Retinal pigment epithelial cell (primary cell): ENCODE results near the gene SLBP.

ENCODE experiments used
- DNase-seq: peaks from one replicate; pipeline ENCODE4 v3.0.0-alpha.2; 2010; ENCODE audit warnings: low read depth
- H3K4me3 ChIP-seq: 2 replicates; pipeline ENCODE4 v1.5.1; 2011; ENCODE audit warnings: mild to moderate bottlenecking, low read length, control low read depth, moderate library complexity
- TF ChIP-seq, protein P1 (sequence below): conservative IDR thresholded peaks from 2 replicates; pipeline ENCODE4 v1.5.1; 2011; ENCODE audit warnings: low read depth, low read length, control low read depth, inconsistent platforms

SLBP gene

DNA sequence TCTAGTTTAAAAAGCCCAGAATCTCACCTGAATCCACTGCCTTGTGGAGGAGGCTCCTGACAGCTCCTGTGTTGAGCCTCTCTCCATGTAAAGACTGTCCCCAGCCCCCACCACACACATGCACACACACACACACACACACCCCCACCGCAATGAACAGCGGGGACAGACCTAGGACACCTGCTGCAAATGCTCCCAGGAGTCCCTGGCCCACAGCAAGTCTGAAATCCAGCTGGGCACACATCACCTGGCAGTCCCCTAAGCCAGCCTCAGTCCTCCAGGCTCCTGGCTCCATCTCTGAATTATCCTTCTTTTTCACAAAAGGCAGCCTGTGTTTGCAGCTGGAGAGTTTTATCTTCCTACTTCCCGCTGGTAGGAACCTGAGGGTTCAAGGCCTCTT, 21.4 kb downstream of the SLBP start:
- DNase-seq: no peak
- TF ChIP-seq, protein P1, sequence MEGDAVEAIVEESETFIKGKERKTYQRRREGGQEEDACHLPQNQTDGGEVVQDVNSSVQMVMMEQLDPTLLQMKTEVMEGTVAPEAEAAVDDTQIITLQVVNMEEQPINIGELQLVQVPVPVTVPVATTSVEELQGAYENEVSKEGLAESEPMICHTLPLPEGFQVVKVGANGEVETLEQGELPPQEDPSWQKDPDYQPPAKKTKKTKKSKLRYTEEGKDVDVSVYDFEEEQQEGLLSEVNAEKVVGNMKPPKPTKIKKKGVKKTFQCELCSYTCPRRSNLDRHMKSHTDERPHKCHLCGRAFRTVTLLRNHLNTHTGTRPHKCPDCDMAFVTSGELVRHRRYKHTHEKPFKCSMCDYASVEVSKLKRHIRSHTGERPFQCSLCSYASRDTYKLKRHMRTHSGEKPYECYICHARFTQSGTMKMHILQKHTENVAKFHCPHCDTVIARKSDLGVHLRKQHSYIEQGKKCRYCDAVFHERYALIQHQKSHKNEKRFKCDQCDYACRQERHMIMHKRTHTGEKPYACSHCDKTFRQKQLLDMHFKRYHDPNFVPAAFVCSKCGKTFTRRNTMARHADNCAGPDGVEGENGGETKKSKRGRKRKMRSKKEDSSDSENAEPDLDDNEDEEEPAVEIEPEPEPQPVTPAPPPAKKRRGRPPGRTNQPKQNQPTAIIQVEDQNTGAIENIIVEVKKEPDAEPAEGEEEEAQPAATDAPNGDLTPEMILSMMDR: no peak
- H3K4me3 ChIP-seq: no peak overlapping the region

DNA sequence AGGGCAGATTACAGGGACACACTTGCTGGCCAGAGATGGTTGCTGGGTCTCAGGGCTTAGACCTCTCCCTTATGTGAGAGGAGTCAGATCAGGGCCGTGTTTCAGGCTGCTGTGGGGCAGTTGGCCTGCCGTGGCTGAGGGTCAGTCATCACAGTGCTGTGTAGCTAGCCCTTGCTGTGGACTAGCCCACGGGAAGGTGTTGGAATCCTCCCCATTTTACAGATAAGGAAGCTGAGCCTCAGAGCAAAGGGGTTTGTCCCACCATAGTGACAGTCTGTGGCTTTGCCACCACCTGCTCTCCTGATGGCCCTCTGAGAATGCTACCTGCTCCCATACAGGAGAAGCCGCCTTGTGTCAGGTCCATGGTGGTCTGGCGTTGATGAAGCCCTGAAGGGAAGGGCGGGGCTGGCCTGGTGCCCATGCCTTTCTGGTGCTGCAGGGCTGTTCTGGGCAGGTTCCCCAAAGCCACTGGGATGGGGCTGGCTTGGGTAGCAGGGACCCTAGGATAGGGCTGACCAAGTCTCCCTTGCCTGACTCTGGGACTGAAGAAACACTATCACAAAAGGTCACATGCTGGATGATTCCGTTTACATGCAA, 25.6 kb downstream of the SLBP start:
- no peak overlapping the region for H3K4me3 ChIP-seq
- TF ChIP-seq, protein P1: no peak
- DNase-seq: no peak

DNA sequence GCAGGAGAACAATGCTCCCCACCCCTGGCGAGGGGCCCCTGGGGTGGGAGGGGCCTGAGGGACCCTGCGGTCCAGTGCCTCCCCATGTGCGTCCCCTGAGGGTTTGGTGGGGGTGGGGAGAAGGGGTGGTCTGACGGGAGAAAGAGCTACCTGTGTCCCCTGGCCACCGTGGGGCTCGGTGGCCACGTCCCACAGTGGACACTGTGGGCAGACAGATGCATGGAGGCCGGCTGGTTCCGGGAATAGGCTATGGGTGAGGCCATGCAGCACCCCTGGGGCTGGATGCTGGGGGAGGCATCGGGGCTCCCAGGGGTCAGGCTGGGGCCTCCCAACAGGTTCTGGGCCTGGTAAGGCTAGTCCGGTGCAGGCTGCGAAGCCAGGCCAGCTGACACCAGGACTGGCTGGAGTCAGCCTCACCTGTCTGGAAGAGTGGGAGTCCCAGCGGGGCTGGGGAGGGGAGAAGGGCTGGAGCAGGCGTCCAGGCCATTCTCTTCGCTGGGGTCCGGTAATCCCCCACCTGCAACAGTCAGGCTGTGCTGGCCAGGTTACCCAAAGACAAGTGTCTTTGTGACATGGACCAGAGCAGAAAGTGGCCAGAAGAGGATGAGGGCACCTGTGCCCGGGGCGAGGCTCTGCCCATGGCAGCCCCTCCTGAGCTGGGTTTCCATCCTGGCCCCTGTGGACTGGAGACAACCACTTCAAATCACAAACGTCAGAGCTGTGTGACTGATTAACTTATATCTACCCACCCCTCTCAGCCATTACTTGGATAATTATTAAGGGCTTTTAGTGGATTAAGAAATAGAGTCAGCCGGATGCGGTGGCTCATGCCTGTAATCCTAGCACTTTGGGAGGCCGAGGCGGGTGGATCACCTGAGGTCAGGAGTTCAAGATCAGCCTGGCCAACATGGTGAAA, 26.6 kb downstream of the SLBP start:
- TF ChIP-seq, protein P1: no peak
- H3K4me3 ChIP-seq: no peak overlapping the region
- peak; percentile 33 for DNase-seq

DNA sequence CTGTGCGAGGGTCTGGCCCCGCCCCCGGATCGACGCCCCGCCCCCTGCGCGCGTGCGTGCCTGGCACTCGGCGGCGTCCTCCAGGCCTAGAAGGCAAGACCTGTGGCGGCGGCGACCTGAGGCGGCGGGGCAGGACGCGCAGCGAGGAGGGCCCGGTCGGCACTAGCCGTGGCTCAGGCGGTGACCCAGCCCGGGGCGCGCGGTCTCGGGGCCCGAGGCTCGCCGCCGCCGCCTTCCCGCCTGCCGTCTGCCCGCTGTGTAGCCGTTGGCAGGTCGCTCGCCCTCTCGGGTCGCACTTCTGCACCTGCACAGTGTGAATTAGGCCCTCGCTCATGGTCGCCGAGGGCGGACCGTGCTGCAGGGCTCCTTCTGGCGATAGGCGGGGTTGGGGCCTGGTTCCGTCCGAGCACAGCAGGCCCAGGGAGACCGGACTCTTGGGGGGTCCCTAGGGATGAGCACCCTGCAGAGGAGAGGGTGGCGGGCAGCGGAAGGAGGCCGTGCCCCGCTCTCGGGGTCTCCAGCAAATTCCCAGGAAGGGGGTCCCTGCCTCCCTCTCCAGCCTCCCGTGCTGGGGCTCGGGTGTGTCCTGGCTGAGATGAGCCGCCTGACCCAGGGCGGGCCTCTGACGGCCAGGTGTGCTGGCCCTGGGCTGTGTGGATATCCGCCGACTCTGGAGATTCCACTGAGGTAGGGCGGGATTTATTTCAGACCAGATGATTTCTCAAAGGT, 27.4 kb downstream of the SLBP start:
- TF ChIP-seq, protein P1: no peak
- no peak for DNase-seq
- H3K4me3 ChIP-seq: peak overlapping the region; percentile 10

DNA sequence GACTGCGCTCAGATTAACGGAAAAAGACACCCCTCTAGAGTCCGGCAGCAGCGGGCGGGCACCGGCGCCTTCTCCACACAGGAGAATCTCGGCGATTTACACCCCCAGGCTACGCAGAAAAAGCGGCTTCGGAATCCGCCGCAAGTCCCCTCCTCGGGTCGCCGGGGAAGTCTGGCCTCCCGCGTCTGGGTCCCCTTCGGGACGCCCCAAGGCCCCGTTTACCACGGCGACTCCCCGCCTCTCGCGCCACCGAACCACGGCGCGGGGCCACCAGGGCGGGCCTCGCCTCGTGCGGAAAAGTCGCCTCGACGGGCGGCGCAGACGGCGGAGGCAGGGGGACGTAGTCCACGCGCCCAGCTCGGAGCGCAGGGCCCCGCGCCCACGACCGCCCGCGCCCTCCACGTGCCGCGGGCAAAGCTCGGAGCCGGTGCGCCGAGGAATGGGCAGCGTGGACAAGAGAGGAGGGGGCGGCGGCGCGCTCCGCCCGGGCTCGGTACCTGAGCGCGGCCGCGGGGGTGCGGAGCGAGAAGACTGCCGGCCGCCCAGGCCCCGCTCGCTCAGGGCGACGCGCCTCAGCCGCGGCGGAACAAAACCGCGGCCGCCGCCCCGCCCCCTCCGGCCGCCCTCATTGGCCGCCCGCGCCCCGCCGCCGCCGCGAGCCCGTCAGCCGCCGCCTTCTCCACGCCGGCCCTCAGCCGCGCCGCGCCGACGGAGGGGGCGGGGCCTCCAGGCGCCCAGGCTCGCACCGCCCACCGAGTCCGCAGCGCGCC, 28.2 kb downstream of the SLBP start, which contains the start of gene FAM53A:
Gene FAM53A (minus strand): TSS at position 578 of the 770 bp plus-strand sequence. CDS start 15,572 bp downstream, outside the sequence.
- DNase-seq: no peak
- peak within 1 kb of the TSS; percentile 53 for H3K4me3 ChIP-seq
- TF ChIP-seq, protein P1: no peak

DNA sequence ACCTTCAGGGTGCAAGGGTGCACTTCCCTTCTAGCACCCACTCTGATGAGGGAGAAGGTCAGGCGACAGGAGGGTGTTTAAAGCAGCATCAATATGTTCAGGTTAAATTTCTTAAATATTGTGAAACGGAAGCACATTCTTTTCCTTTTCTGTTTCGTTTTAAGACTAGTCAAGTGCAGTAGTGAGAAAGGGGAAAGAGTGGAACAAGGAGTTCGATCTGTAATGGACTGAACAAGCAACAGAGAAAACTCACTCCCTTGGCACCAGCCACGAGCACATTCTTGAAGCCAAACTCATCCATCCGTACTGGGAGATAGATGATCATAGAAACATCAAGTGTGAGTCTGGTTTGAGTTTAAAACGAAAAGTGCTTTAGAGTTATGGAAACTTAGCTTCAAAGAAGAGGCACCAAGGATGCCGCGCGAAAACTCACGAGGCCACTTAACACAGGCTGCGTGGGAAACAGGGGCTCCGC, 28.8 kb downstream of the SLBP start:
- TF ChIP-seq, protein P1: no peak
- H3K4me3 ChIP-seq: peak overlapping the region; percentile 53
- peak; percentile 51 for DNase-seq
